B cell (primary cell): ENCODE data around the gene GLIPR1. TPM values are rescaled to one million over a fixed set of nuclear protein-coding genes. Genes with fewer than 3 reads are reported as not detected.

Source experiments
- ATAC-seq: fragments of 200-7000 bp; cut with Tn5 transposase; one replicate; pipeline ENCODE4 v1.10.0; 2021; ENCODE audit warnings: low read depth, mild to moderate bottlenecking, moderate number of reproducible peaks, moderate library complexity
- CTCF ChIA-PET: fragments of 350-600 bp; sonication (Branson Sonifier 250); formaldehyde crosslinking; loops from one replicate; lab custom pipeline; 2021; ENCODE audit warnings: antibody characterized with exemption, inconsistent platforms; lab: Charles Lee
- POLR2A ChIA-PET: fragments of 350-600 bp; sonication (Branson Sonifier 250); formaldehyde crosslinking; loops from one replicate; lab custom pipeline; 2021; ENCODE audit warnings: antibody characterized with exemption; lab: Charles Lee
- DNase-seq: peaks from one replicate; pipeline ENCODE4 v3.0.0; 2013
- H2AFZ ChIP-seq: 2 replicates; pipeline ENCODE4 v1.6.1; 2012; ENCODE audit warnings: mild to moderate bottlenecking, low read depth, low read length; ENCODE audit not compliant: insufficient read depth, poor library complexity, severe bottlenecking
- H3K27ac ChIP-seq, 2 donors: 1 replicate in 1 of 2; 2 replicates in 1 of 2; pipeline ENCODE4 v1.5.1; 2012 to 2013; ENCODE audit warnings: low read length in 2 of 2, mild to moderate bottlenecking in 2 of 2, moderate library complexity in 1 of 2
- H3K27me3 ChIP-seq, 4 experiments: fragments of 200-600 bp in 1 of 4; sonication (generic) in 1 of 4; replicated peaks in 1 of 4; 1 replicate in 2 of 4; 2 replicates in 2 of 4; pipeline versions ENCODE4 v1.6.1 to v1.7.0; 2013 to 2016; ENCODE audit warnings: low read length in 3 of 4, mild to moderate bottlenecking in 2 of 4, mixed read lengths in 1 of 4, moderate library complexity in 1 of 4; ENCODE audit not compliant: insufficient read depth in 4 of 4, control insufficient read depth in 3 of 4; ENCODE audit errors: control extremely low read depth in 1 of 4
- H3K36me3 ChIP-seq, 2 experiments: replicated peaks in 1 of 2; 1 replicate in 1 of 2; 2 replicates in 1 of 2; pipeline versions ENCODE4 v1.6.1 to v1.7.1; 2013; ENCODE audit warnings: low read length in 1 of 2; ENCODE audit not compliant: insufficient read depth in 2 of 2, control insufficient read depth in 1 of 2; ENCODE audit errors: control extremely low read depth in 1 of 2, extremely low read depth in 1 of 2
- H3K4me1 ChIP-seq, 2 donors: fragments of 200-600 bp in 1 of 2; sonication (generic) in 1 of 2; 1 replicate in 1 of 2; 2 replicates in 1 of 2; pipeline versions ENCODE4 v1.5.1 to v1.6.1; 2013 to 2017; ENCODE audit warnings: low read length in 2 of 2; ENCODE audit not compliant: control insufficient read depth in 2 of 2, insufficient read depth in 2 of 2
- H3K4me2 ChIP-seq: replicated peaks from 2 replicates; pipeline ENCODE3; 2012; ENCODE audit warnings: mild to moderate bottlenecking, low read depth, low read length; ENCODE audit not compliant: poor library complexity, severe bottlenecking
- H3K4me3 ChIP-seq, 5 experiments: fragments of 200-600 bp in 1 of 5; sonication (generic) in 1 of 5; 1 replicate in 3 of 5; 2 replicates in 2 of 5; pipeline versions ENCODE4 v1.5.1 to v1.7.0; 2011 to 2016; ENCODE audit warnings: low read length in 4 of 5, mild to moderate bottlenecking in 4 of 5, low read depth in 2 of 5, control low read depth in 1 of 5, moderate library complexity in 1 of 5; ENCODE audit not compliant: insufficient read depth in 1 of 5; ENCODE audit errors: control extremely low read depth in 1 of 5, extremely low read depth in 1 of 5
- H3K79me2 ChIP-seq: fragments of 200-600 bp; sonication (generic); one replicate; pipeline ENCODE4 v1.6.0; 2016; ENCODE audit warnings: low read length; ENCODE audit not compliant: control insufficient read depth, insufficient read depth
- H3K9ac ChIP-seq: fragments of 200-600 bp; sonication (generic); 2 replicates; pipeline ENCODE4 v1.6.1; 2017; ENCODE audit warnings: mild to moderate bottlenecking, low read length, moderate library complexity
- H3K9me3 ChIP-seq, 3 donors: one replicate each; pipeline versions ENCODE4 v1.6.1 to v1.7.1; 2013; ENCODE audit warnings: low read length in 2 of 3; ENCODE audit not compliant: control insufficient read depth in 2 of 3, insufficient read depth in 1 of 3; ENCODE audit errors: control extremely low read depth in 1 of 3
- H4K20me1 ChIP-seq: 2 replicates; pipeline ENCODE4 v1.6.0; 2012; ENCODE audit warnings: mild to moderate bottlenecking, low read length; ENCODE audit not compliant: insufficient read depth, control insufficient read depth, poor library complexity, severe bottlenecking
- H3K27ac Mint-ChIP-seq: one replicate; pipeline ENCODE4 v1.8.0; 2021; ENCODE audit warnings: mixed read lengths
- H3K27me3 Mint-ChIP-seq: one replicate; pipeline ENCODE4 v1.8.0; 2021; ENCODE audit warnings: mixed read lengths
- H3K4me1 Mint-ChIP-seq: one replicate; pipeline ENCODE4 v1.8.0; 2021; ENCODE audit warnings: mixed read lengths
- H3K4me3 Mint-ChIP-seq: one replicate; pipeline ENCODE4 v1.8.0; 2021; ENCODE audit warnings: mixed read lengths
- H3K9me3 Mint-ChIP-seq: one replicate; pipeline ENCODE4 v1.8.0; 2022; ENCODE audit warnings: mixed read lengths; ENCODE audit not compliant: insufficient read depth
- CTCF ChIP-seq: fragments of 200-600 bp; IDR thresholded peaks from one replicate; pipeline ENCODE4 v1.8.0; 2022; ENCODE audit warnings: antibody characterized with exemption, mild to moderate bottlenecking
- EZH2 ChIP-seq: IDR thresholded peaks from 2 replicates; pipeline ENCODE4 v1.6.1; 2012; ENCODE audit warnings: borderline replicate concordance, low read depth, mild to moderate bottlenecking, moderate library complexity, low read length; ENCODE audit not compliant: insufficient read depth, poor library complexity, severe bottlenecking
- WGBS: methylation state at CpG from one replicate; pipeline ENCODE4 v1.1.5; 2013; ENCODE audit warnings: missing lambda C conversion rate; ENCODE audit not compliant: insufficient coverage; 5-methylcytosine and 5-hydroxymethylcytosine counted together
- intact Hi-C: fragments of 100-400 bp; cut with micrococcal nuclease; formaldehyde crosslinking; loops from one replicate; pipeline ENCODE4 v1.10.0; 2022
- polyA plus RNA-seq: library from polyadenylated mRNA; depleted of rRNA; stranded (reverse); fragments of >200 nt; gene quantifications from 2 replicates; pipeline ENCODE4 v1.2.3, GENCODE V29; 2012
- total RNA-seq, 2 donors: library from RNA; stranded (reverse); fragments of 120-200 nt in 1 of 2; gene quantifications; 1 replicate in 1 of 2; 2 replicates in 1 of 2; pipeline versions ENCODE4 v1.2.3 to v1.2.4, GENCODE V29; 2013 to 2022

GLIPR1 gene
- total and polyA plus RNA-seq, 2 donors (not counting 1 experiment from before 2014, with no cell fraction given), result 52.3 to 117 TPM

GRCh38 chr12:75482646-75483045, 2.1 kb downstream of the GLIPR1 start:
- Histone ChIP-seq H3K36me3 (peaks cover 2 to 30% of the 10 kb centered on the region in 2 experiments), H3K9ac (peak overlapping the region; percentile 74), H3K4me3 (peak overlapping the region; percentile 66 to 98 (median 80)), H2AFZ (peak overlapping the region; percentile 55), H3K4me2 (peak overlapping the region; percentile 73), H3K27ac (peak overlapping the region; percentile 75 to 79), H4K20me1 (no peaks in the 10 kb centered on the region), H3K27me3 (no peaks in the 10 kb centered on the region), H3K4me1 (peaks cover 62 to 64% of the 10 kb centered on the region in 2 donors), H3K79me2 (peaks cover 63% of the 10 kb centered on the region), H3K9me3 (no peaks in the 10 kb centered on the region)
- ChIA-PET CTCF (interaction anchor here (1.1 to 10.9 kb wide), 9 partner anchors 8 to 558 kb away, joined by 3 to 124 read pairs (median 29); partner anchors contain the start of genes GLIPR1L1, GLIPR1L2 and KRR1), POLR2A (interaction anchor here (0.5 to 1.4 kb wide), 4 partner anchors 19 to 1070 kb away, joined by 3 to 5 read pairs (median 4); partner anchors contain the start of gene GLIPR1L2)
- WGBS, result no CpG with 5 or more reads among the region's 4 CpGs
- intact Hi-C loops, result loop anchor here (5.0 kb wide), 1 partner anchor 1075 kb away; the partner anchor contains the start of gene OSBPL8
- DNase-seq (peak; percentile 66), ATAC-seq (no peak)
- no peaks in the 10 kb centered on the region for H3K27me3 Mint-ChIP-seq
- no peaks in the 10 kb centered on the region for H3K9me3 Mint-ChIP-seq
- H3K27ac Mint-ChIP-seq, result peak overlapping the region; percentile 99
- H3K4me1 Mint-ChIP-seq, result peaks cover 75% of the 10 kb centered on the region
- TF ChIP-seq CTCF (no peak), EZH2 (no peak)
- peak overlapping the region; percentile 98 for H3K4me3 Mint-ChIP-seq

GRCh38 chr12:75483431-75483830, 2.9 kb downstream of the GLIPR1 start:
- Histone ChIP-seq H3K4me2 (peak overlapping the region; percentile 73), H3K9ac (peak overlapping the region; percentile 74), H3K4me3 (peak overlapping the region in 3 of 5 experiments; percentile 74 to 85 (median 80)), H3K9me3 (no peaks in the 10 kb centered on the region), H4K20me1 (no peaks in the 10 kb centered on the region), H3K27ac (peak overlapping the region; percentile 75 to 79), H3K27me3 (no peaks in the 10 kb centered on the region), H3K4me1 (peaks cover 55 to 56% of the 10 kb centered on the region in 2 donors), H2AFZ (no peak overlapping the region), H3K36me3 (peaks cover 2 to 35% of the 10 kb centered on the region in 2 experiments), H3K79me2 (peaks cover 67% of the 10 kb centered on the region)
- intact Hi-C loops, result loop anchor here (5.0 kb wide), 1 partner anchor 1074 kb away; the partner anchor contains the start of gene OSBPL8
- Mint-ChIP-seq H3K4me3 (peak overlapping the region; percentile 75), H3K4me1 (peaks cover 71% of the 10 kb centered on the region), H3K27me3 (no peaks in the 10 kb centered on the region), H3K27ac (peak overlapping the region; percentile 62), H3K9me3 (no peaks in the 10 kb centered on the region)
- 64% methylated on average over 2 of the region's 2 CpGs for WGBS
- TF ChIP-seq EZH2 (no peak), CTCF (no peak)
- ChIA-PET POLR2A (interaction anchor here (1.4 kb wide), 1 partner anchor 92 kb away, joined by 4 read pairs; the partner anchor contains the start of gene GLIPR1L2), CTCF (interaction anchor here (1.3 to 10.9 kb wide), 10 partner anchors 9 to 557 kb away, joined by 5 to 124 read pairs (median 32); partner anchors contain the start of genes GLIPR1L1, GLIPR1L2 and KRR1)
- ATAC-seq, result no peak
- DNase-seq, result no peak
